ENCODE data around the gene NONO.
"Not testable (repeated sequence)": the region's sequence is repeated elsewhere in the genome, so short reads cannot be mapped to it uniquely, and the experiment has no call there.

Gene NONO

DNA sequence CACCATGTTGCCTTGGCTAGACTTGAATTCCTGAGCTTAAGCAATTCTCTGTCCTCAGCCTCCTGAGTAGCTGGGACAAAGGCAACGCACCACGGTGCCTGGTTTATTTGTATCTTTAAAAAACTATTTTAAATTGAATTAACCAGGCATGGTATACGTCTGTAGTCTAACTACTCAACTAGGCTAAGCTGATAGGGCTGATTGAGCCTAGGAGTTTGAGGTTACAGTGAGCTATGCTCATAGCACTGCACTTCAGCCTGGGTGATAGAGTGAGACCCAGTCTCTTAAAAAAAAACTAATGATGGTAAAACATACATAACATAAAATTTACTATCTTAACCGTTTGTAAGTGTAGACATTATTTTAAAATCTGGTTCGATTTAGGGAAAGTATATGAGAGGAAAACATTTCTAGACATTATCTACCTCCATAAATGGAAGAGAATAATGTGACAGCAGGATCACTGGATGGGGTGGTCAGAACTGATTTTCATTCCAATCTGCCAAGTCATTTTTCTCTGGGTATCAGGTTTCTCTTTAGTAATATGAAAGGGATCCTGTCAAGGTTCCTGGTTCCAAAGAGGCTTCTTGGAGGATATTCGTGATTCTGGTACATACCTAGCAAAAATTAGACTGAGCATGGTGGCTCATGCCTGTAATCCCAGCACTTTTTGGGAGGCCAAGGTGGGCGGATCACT is 9.4 kb downstream of the NONO start:
- TF ChIP-seq, protein P1, sequence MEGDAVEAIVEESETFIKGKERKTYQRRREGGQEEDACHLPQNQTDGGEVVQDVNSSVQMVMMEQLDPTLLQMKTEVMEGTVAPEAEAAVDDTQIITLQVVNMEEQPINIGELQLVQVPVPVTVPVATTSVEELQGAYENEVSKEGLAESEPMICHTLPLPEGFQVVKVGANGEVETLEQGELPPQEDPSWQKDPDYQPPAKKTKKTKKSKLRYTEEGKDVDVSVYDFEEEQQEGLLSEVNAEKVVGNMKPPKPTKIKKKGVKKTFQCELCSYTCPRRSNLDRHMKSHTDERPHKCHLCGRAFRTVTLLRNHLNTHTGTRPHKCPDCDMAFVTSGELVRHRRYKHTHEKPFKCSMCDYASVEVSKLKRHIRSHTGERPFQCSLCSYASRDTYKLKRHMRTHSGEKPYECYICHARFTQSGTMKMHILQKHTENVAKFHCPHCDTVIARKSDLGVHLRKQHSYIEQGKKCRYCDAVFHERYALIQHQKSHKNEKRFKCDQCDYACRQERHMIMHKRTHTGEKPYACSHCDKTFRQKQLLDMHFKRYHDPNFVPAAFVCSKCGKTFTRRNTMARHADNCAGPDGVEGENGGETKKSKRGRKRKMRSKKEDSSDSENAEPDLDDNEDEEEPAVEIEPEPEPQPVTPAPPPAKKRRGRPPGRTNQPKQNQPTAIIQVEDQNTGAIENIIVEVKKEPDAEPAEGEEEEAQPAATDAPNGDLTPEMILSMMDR (IDR thresholded peaks at IDR 0.05; ENCODE audit: low read depth, low read length), result no peak
- no peak for DNase-seq (ENCODE audit: extremely low read depth, low read depth)

DNA sequence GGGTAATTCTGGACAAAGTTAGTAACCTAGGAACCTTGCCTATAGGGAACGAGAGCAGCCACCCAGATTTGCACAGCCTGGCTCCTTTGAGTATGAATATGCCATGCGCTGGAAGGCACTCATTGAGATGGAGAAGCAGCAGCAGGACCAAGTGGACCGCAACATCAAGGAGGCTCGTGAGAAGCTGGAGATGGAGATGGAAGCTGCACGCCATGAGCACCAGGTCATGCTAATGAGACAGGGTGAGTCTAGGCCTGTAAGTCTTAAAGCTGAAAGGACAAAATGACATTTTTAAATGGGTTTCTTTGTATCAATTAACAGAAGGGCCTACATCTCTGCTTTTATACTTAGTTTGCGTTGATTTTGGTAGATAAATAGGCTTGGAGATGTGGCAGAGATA is 13.4 kb downstream of the NONO start:
- TF ChIP-seq, protein P1 (IDR thresholded peaks at IDR 0.05; ENCODE audit: low read depth, low read length), result no peak
- no peak for DNase-seq (ENCODE audit: extremely low read depth, low read depth)

DNA sequence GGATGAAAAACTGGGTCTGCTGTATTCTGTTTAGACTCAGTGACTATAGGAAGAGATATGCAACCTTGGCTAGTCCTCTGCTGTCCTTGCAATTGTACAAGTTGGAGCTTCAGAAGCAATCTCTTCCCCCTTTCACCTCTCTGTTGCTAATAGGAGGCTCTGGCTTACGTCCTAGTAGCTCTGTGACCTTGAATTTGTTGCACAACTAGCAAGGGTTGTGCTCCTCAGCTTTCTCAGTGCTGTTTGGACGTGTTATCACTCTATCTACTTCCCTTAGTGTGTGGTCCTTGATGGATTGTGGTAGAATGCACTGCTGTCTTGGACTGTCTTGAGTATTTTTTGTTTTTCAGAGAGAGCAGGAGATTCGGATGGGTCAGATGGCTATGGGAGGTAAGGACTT is 14.7 kb downstream of the NONO start:
- DNase-seq (ENCODE audit: extremely low read depth, low read depth), result no peak
- TF ChIP-seq, protein P1 (IDR thresholded peaks at IDR 0.05; ENCODE audit: low read depth, low read length), result no peak

DNA sequence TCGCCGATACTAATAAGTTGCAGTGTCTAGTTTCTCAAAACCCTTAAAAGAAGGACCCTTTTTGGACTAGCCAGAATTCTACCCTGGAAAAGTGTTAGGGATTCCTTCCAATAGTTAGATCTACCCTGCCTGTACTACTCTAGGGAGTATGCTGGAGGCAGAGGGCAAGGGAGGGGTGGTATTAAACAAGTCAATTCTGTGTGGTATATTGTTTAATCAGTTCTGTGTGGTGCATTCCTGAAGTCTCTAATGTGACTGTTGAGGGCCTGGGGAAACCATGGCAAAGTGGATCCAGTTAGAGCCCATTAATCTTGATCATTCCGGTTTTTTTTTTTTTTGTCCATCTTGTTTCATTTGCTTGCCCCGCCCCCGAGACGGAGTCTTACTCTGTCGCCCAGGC is 16.6 kb downstream of the NONO start:
- not testable (repeated sequence) for DNase-seq (ENCODE audit: extremely low read depth, low read depth)

DNA sequence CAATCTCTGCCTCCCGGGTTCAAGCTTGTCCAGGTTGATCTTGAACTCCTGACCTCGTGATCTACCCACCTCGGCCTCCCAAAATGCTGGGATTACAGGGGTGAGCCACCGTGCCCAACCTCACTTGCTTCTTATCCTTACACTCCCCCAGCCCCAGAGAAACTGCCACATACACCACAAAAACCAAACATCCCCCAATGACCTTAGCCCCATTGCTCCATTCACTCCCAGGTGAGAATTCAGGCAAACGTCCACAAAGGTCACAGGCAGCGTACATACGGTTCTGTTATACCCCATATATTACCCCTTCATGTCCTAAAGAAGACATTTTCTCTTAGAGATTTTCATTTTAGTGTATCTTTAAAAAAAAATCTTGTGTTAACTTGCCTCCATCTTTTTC is 17.1 kb downstream of the NONO start:
- not testable (repeated sequence) for DNase-seq (ENCODE audit: extremely low read depth, low read depth)

DNA sequence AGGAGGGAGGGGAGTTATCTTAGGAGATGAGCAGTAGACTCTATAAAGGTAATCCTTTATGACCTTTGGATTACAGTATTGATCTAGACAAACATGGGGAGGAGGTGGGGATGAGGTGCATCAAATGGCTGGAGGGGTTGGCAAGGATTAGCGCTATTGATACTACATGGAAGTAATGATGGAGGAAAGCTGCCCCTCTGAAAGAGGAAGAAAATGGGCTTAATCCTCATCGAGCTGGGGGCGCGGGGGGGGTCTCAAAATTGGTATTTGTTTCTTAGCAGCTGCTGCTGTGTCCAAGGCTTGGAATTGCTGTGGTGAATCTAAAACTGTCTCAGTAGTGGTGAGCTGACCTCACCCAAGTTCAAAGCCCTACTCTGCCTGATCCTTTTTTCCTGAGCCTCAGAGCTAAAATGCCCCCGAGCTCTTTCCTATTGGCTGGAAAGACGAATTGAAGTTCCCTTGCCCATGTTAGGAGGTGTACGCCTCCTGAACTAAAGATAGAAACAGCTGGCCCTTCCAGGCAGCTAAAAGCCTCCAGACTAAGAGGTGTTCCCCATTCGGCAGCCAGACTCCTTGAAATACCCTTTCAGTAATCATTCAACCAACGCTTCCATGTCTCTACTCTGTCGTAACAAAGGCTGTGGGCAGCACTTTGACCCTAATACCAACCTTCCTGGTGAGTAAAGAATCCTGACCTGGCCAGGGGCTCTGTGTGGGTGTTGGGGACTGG is 17.9 kb downstream of the NONO start, which contains the start of gene ITGB1BP2:
Gene ITGB1BP2 (plus strand): TSS at position 556 of the 730 bp plus-strand sequence. CDS start 57 bp downstream, at position 613.
- no peak for DNase-seq (ENCODE audit: extremely low read depth, low read depth)
- TF ChIP-seq, protein P1 (IDR thresholded peaks at IDR 0.05; ENCODE audit: low read depth, low read length), result no peak

DNA sequence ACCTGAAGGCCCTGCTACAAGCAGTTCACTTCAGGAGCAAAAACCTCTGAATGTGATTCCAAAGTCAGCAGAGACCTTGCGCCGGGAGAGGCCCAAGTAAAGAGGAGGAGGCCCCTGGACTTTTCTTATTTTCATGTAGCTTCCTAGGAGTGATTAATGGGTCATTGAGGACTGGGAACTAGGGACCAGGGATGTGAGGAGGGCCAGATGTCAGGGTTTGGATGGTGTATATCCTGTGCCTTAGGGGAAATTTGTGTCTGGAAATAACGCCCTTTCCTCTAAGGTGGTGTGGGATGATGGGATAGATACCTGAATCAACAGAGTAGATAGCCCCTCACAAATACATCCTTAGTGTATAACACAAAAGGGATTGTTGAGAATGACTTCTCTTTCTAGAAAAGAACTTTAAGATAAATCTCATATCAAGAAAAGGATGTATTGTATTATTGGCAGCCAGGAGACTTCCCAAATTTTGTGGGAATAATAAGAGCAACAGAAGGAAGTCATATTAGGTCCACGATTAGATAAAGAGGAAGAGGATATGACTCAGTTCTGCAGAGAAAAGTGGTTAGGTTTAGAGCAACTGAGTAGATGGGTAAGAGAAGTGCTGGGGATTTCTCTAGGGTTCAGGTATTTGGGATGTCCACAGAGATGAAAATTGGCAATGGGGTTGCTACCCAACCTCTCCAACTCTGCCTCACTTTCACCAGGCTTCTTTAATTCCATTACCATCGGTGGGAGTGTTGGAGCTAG is 19.2 kb downstream of the NONO start:
- DNase-seq (ENCODE audit: extremely low read depth, low read depth), result no peak
- TF ChIP-seq, protein P1 (IDR thresholded peaks at IDR 0.05; ENCODE audit: low read depth, low read length), result no peak

DNA sequence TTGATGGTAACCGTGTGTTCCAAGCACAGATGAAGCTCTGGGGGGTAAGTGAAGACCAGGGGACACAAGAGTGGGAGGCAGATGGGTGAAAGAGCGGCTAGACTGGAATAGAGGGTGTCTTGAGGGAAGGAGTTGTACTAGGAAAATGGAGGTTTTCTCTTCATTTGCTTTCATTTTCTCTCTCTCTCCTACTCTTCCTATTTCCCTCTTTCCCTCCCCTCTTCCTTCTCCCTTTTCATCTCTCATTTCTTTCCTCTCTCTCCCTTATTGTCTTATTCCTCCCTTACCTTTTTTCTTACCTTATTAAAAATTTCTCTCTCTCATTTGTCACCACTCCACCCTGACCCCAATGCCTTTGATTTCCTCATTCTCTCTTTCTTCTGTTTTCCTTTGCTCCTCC is 21.1 kb downstream of the NONO start:
- TF ChIP-seq, protein P1 (IDR thresholded peaks at IDR 0.05; ENCODE audit: low read depth, low read length), result no peak
- no peak for DNase-seq (ENCODE audit: extremely low read depth, low read depth)
